ENCODE results near the gene DSCAM. TPM values are rescaled to one million over a fixed set of nuclear protein-coding genes. Genes with fewer than 3 reads are reported as not detected.

DSCAM gene
- total RNA-seq, 1 experiment from 2014 or later, result not detected

DNA sequence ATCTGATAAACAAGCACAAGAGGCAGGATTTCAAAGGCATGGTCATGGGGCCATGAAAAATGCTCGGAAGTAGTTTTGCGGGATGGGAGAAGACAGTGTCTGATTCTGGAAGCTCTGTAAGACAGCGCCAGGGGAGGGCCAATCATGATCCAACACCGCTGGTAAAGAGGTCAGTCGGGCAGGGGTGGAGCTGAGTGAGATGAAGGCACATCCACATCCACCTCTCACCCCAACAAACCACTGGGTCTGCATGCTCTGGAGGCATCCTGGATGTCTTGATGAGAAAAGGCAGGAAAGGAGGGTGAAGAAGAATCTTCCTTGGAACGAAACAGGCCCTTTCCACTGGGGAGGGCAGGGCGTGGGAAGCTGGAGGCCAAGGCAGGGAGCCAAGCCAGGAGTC, 691.4 kb downstream of the DSCAM start:
- in situ Hi-C loops (cut with HindIII; ENCODE audit: low sequenced_read_pairs), result no loop called here
- DNase-seq (ENCODE audit: low spot score), result no peak

DNA sequence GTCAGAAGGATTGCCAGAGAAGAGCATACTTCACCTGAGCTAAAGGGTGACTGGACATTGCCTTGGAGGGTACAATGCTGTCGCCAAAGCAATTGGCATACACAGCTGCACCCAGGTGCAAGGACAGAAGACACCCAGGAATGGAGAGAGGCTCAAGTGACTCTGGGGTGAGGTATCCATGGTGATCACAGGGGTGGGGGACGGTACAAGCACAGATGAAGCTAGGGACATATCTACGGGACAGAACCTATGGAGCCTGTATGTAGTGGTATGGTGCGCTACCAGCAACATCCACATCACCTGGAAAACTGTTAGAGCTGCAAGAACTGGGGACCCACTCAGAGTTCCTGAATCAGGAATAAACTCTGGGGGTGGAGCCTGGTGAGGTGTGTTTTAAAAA, 693.6 kb downstream of the DSCAM start:
- in situ Hi-C loops (cut with HindIII; ENCODE audit: low sequenced_read_pairs), result no loop called here
- no peak for DNase-seq (ENCODE audit: low spot score)

DNA sequence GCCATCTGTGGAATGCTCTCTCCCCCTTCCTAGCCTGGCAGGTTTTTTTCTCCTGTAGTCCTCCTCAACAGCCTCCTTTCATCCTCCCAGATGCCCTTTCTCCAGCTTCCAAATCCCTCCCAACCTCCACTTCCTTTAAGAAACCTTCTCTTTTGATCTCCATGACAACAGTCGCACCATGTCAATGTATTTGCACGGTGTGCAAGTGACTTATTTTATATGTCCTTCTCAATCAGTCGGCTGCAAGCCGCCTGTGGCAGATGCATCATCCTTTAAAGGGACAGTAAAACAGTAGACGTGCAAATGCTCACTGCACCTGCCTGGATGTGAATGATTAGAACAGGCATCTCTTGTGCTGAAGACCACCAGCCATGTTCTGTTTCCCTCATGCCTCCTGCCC, 694.5 kb downstream of the DSCAM start:
- DNase-seq (ENCODE audit: low spot score), result no peak
- in situ Hi-C loops (cut with HindIII; ENCODE audit: low sequenced_read_pairs), result no loop called here

DNA sequence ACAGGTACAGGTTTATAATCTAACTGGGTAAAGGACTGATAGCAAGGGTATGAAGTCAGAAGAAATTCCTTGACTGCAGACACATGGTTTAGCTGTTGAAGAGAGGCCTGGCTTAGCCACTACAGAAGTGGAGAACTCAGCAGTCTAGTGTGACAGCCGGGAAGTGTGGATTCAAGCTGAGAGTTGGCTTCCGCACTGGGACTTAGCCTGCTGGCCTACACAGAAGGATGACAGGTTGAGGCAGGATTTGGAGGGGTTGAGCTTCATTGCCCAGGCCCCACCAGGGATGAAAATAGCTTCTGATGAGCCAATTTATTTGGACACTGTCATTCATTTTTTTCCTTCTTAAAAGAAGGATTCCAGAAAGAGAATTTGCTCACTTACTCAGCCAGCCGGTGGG, 695.3 kb downstream of the DSCAM start:
- DNase-seq (ENCODE audit: low spot score), result peak; percentile 95
- in situ Hi-C loops (cut with HindIII; ENCODE audit: low sequenced_read_pairs), result no loop called here

DNA sequence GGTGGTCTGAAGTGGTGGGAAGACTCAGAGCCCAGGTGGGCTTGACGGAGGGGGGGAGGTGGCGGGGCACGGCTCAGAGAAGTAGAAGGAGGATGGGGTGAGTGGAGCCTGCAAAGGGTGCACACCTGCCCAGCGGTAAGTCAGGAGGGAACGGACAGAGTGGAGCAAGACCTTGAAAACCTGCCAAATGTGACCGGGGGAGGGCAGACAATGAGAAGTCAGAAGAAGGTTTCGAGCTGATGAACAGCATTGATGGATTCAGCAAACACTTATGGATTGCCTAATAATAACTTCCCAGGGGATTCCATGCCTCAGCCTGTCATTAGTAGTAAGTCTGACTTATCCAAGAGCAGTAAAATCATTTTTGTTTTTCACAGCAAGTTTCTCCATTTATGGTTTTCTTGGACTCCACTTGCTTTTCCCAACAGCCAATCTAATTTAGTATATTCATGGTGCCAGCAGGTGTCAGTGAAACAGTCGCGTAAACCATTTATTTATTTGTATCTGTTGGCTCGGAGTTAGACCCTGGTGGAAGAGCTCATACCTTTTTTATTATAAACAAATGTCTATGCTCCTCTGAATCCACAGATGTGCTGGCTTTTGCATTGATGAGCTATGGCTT, 700.6 kb downstream of the DSCAM start:
- in situ Hi-C loops (cut with HindIII; ENCODE audit: low sequenced_read_pairs), result no loop called here
- no peak for DNase-seq (ENCODE audit: low spot score)

DNA sequence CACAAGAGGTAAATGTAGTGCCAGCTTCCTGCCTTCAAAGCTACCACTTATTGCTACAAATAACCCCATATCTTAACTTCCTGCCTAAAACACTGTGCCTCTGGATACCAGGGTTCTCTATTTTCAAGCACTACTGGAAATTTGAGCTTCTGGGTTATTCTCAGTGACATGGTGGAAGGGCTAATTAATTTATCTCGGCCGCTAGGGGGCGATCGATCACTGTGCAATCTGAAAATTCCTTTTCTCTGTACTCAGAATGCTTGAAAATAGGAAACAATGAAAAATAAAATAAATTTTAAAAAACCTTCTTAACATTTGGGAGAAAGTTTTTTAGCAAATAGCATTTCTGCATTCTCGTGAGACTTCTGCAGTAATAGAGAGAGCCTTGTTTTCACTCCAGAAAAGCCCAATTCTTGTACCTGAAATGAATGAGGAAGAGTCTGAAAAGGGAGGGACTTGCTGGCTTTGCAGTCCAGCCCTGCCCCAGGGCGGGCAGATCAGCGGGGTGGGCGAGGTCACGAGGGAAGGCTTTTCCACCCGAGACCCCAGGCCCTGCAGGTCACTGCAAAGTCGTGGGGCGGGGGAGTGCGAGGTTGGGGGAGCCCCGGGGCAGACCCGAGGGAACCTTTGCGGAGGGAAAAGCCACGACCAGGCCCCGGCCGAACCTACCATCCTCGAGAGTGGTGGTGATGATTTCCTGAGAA, 703.0 kb downstream of the DSCAM start:
- in situ Hi-C loops (cut with HindIII; ENCODE audit: low sequenced_read_pairs), result no loop called here
- peak; percentile 61 for DNase-seq (ENCODE audit: low spot score)

DNA sequence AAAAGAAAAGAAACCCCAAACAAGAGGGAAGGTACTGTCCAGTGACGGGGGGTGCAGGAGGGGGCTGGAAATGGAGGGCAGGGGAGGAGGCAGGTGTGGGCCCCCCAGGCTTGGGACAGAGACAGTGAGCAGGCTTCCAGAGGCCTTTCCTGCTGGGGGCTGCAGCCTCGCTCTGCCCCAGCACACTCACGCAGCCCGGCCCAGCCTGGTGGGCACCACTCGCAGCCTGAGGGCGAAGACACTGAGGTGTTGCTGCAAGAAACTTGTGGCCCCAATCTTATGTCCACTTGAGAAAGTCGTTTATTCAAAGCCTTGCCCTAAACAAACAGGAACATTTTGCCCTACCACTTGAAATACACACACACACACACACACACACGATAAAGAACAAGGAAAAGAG, 705.3 kb downstream of the DSCAM start:
- DNase-seq (ENCODE audit: low spot score), result no peak
- in situ Hi-C loops (cut with HindIII; ENCODE audit: low sequenced_read_pairs), result no loop called here

DNA sequence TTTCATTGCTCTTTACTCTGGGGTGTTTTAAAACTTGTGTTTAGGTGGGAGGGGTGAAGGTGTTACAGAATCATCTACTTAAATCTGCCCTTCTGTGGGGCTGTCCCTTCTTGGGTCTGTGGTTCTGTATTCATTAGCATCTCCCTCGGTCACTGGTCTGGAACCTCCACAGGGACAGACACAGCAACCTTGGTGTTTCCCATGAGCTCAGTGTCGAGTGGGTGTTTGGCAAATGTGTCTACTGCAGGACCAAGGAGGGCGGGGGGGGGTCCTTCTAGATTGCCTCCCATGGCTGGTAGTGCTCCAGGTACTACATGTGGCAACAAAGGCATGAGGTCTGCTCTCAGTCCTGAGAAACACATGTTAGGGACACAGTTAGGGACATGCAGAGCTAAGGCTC, 706.3 kb downstream of the DSCAM start:
- in situ Hi-C loops (cut with HindIII; ENCODE audit: low sequenced_read_pairs), result no loop called here
- DNase-seq (ENCODE audit: low spot score), result no peak

DNA sequence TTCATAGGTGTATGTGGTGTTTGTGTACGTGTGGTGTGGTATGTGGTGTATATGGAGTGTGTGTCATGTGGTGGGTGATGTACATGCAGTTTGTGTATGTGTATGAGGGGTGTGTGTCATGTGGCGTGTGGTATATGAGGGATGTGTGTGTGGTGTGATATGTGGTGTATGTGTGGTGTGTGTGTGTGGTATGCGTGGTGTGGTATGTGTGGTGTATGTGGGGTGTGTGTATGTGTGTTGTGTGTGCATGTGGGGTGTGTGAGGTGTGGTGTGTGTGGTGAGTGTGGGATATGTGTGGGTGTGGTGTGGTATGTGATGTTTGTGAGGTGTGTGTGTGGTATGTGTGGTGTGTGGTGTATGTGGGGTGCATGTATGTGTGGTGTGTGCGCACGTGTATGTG, 707.3 kb downstream of the DSCAM start:
- in situ Hi-C loops (cut with HindIII; ENCODE audit: low sequenced_read_pairs), result no loop called here
- no peak for DNase-seq (ENCODE audit: low spot score)

DNA sequence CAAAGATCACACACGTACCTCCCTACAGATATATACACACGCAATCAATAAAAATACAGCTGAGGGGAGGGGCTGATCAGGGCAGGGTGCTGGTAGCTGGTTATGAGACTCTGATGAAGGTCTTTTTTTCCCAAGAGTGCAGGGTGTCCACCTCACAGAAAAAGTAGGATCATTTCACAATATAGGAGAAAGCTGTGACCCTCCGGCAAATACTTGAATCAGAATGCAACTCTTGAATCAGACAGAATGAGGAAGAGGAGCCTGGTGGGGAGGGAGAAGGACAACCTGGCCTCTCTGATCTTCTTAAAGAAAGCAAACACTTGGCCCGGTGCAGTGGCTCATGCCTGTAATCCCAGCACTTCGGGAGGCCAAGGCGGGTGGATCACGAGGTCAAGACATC, 710.4 kb downstream of the DSCAM start:
- no peak for DNase-seq (ENCODE audit: low spot score)
- in situ Hi-C loops (cut with HindIII; ENCODE audit: low sequenced_read_pairs), result no loop called here

DNA sequence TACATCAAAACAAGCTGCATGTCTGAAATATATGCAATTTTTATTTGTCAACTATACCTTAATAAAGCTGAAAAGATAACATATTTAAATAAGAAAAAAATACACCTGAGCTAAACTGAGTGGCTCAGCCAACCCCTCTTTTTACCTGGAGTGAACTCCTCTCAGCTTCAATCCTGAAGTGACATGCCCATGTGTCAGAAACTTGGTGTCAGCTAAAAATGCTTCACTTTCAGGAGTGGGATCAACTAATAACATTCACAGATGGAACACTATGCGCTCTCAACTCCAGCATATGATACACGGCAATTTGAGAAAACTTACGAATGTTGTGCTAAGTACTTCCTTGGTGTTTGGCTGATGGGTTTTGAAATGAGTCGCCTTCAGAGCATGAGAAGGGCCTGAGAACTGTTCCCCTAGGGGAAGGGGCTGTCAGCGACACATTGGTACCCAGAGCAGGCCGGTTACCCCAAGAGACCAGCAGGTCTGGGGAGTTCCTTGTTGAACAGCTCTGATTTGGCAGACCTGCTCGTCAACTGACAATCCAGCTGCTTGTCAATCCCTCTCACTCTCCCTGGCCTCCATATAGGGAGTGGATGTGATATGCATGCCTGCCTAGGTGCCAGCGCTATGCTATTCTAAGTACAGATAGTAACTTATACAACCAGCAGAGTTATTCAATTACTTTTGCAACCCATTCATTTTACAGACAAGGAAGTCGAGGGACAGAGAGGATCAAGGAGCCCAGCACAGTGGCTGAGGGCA, 712.0 kb downstream of the DSCAM start:
- in situ Hi-C loops (cut with HindIII; ENCODE audit: low sequenced_read_pairs), result no loop called here

DNA sequence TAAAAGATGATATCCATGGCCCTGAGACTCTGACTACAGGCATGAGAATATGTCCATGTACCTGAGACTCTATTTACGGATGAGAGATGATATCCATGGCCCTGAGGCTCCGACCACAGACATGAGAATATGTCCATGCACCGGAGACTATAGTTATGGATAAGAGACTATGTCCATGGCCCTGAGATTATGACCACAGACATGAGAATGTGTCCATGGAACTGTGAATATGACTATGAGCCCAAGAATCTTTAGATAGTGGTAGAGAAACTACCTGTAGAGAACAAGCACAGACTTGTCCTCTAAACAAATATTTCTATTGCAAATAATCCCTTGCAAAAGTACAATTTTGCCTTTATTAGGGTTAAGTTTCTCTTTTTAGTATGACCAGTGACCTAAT, 716.5 kb downstream of the DSCAM start:
- no peak for DNase-seq (ENCODE audit: low spot score)
- in situ Hi-C loops (cut with HindIII; ENCODE audit: low sequenced_read_pairs), result no loop called here

More for the DNA sequence above, 712.0 kb downstream of the DSCAM start:
- no peak for DNase-seq (ENCODE audit: low spot score)

DNA sequence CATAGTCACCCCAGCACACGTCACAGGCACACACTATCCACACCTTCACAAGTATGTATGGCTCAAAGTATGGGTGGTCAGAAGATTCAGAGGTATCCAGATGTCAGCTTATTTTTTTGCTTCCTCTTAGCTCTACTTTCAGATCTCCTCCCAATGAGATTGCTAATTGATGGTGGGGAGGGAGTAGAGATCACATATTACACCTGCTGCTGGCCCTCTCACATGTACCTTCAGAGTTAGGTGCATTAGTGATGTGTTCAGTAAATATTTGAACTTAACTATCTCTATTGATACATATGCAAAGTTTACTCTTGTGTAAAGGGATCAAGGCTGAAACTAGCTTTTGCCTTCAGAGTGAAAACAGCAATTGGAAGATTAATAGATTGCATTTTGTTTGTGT, 717.1 kb downstream of the DSCAM start:
- no peak for DNase-seq (ENCODE audit: low spot score)
- in situ Hi-C loops (cut with HindIII; ENCODE audit: low sequenced_read_pairs), result no loop called here

DNA sequence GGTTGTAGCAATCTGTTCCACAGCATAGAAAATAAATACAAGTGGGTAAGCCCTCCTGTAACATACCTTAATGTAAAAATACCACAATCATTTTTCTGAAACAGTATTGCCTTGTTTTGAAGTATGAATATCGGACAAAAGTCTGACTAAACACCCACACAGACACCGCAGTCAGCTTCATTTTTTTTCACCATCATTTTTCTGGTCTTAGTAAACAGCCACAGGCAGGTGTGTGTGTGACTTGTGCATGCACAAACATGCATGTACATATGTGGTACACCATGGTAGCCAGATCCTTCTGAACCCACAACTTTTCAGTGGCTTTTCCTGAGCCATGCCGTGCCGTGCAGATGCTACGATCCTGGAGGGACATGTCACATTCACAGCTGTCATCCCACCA, 718.1 kb downstream of the DSCAM start:
- DNase-seq (ENCODE audit: low spot score), result no peak
- in situ Hi-C loops (cut with HindIII; ENCODE audit: low sequenced_read_pairs), result no loop called here

DNA sequence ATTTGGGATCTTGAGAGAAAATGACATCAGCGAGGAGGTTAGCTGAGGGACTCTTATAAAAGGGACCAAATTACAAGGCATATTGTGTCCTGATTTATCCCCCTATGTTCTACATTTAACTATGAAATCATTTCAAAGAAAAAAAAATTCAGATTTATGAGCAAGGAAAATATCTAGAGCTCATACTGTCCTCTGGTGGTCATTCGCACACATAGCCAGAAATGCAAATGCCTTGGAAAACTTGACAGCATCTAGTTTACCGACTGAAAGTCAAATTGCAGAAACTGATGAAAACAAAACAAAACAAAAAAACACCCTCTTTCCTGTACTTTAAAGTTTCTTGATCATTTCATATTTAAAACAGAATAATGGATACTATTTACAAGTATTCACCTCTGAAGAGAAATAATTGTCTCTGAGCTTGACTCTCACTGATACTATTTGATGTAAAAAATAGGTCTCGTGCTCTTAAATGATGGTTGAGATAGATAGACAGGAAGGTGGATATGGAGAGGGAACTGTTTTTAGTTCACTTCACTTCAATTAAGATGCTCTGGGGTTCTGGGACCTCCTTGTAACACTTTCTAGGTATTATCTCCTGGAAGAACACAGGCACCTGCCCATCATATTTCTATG, 725.9 kb downstream of the DSCAM start:
- DNase-seq (ENCODE audit: low spot score), result peak; percentile 16
- in situ Hi-C loops (cut with HindIII; ENCODE audit: low sequenced_read_pairs), result no loop called here

DNA sequence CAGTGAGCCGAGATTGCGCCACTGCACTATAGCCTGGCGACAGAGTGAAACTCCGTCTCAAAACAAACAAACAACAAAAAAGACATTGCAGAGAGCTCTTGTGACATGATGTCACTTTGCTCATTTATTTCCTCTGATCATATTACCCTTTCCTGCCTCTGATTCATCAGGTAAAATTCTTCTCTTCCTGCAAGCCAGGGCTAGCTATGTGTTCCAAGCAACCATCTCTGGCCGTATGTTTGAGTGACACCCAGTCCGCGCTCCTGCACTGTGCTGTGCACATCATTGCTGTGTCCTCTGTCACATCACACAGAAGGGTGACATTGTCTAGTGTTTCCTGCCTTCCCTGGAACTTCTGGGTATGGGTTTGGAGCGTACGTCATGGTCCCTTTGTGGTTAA, 728.4 kb downstream of the DSCAM start:
- no peak for DNase-seq (ENCODE audit: low spot score)
- in situ Hi-C loops (cut with HindIII; ENCODE audit: low sequenced_read_pairs), result no loop called here

DNA sequence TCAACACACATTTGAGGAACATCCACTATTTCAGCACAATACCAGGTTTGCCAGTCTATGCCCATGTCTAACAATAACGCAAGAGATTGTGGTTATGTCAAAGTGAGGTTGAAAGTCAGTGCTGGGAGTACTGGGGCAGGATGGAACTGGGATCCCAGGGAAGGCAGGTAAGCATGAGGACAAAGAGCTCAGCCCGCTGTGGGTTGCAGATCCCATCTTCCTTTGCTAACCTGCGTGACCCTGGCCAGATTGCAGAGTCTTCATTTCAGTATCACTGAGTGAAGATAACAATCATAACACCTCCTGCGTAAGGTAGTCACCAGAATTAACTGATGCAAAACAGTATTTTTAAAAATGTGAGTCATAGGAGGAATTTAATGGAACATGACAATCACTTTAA, 729.7 kb downstream of the DSCAM start:
- no peak for DNase-seq (ENCODE audit: low spot score)
- in situ Hi-C loops (cut with HindIII; ENCODE audit: low sequenced_read_pairs), result no loop called here

DNA sequence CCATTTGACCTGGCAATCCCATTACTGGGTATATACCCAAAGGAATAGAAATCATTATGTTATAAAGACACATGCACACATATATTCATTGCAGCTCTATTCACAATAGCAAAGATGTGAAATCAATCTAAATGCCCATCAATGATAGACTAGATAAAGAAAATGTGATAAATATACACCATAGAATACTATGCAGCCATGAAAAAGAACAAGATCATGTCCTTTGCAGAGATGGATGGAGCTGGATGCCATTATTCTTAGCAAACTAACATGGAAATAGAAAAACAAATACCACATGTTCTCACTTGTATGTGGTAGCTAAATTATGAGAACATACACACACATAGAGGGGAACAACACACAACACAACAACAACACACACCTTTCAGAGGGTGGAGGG, 731.2 kb downstream of the DSCAM start:
- in situ Hi-C loops (cut with HindIII; ENCODE audit: low sequenced_read_pairs), result no loop called here
- no peak for DNase-seq (ENCODE audit: low spot score)

DNA sequence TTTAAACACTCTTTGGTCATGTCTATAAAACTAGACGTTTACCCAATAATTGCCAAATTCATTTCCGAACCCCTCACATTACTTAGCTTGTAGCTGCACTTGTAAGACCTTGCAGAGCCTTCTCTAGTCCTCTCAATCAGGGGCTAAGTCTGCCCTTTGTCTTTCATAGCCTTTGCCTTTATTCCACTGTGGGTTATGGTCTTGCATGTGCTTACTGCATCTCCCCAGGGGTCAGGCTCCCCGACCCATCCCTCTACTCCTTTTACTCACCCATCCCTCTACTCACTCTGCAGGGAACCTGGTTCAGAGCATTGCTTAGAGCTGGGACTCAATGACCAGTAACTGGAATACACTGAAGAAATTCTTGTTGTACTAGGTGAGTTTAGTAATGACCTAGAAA, 744.3 kb downstream of the DSCAM start:
- in situ Hi-C loops (cut with HindIII; ENCODE audit: low sequenced_read_pairs), result no loop called here
- no peak for DNase-seq (ENCODE audit: low spot score)

DNA sequence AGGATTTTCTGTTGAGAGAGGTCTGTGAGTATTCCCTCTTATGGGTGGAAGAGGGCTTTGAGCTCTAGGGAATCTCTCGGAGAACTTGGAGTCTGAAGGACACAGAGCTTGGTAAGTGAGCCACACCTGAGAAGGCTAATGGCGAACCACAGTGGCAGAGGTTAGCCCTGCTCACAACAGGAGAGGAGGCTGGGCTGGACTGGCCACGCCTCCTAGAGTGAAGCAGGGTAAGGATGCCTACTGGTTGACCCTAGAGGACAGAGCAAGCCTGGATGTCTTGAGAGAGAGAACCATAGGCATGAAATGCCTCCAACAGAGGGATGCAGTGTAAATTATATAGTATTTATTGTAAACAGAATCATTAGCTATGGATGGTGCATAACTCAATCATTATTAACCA, 747.1 kb downstream of the DSCAM start:
- DNase-seq (ENCODE audit: low spot score), result no peak
- in situ Hi-C loops (cut with HindIII; ENCODE audit: low sequenced_read_pairs), result no loop called here

Data from G401 (cell line).